Measurements from ENCODE around the gene SH3PXD2A.

Gene SH3PXD2A

DNA sequence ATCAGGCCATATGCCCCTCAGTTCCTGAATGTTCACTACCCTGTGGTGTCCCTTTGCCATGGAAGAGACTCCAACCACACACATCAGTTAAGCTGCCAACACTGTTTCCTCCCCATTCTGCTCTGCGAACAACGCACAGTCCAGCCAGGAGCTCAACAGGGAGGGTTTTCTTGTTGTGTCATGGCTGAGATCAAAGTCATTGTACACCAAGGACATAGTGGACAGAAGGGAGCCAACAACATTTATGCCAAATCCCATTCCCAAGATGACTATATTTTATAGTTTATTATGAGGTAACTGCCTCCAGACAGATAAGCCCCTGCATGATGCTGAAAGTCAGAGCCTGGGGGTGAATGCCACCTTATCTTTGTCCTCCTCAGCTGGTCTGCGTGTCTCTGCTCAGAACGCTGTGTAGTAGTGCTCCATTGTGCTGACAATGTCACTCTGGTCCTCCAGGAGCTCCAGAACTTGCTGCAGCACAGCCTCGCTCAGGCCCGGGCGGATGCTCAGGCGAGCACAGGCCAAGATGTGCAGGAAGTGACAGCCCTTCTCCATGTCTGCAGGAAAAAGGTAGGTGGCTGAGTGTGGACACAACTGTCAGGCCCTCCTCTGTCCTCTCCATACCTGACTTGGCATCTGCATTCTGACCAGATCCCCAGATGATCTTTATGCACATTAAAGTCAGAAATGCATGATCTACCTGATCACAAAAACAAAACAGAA, 27.1 kb upstream of the SH3PXD2A start:
- H3K4me1 Mint-ChIP-seq: peaks cover 10% of the 10 kb centered on the region
- peaks cover 78% of the 10 kb centered on the region for H3K36me3 Mint-ChIP-seq
- ATAC-seq: no peak
- H3K9me3 Mint-ChIP-seq: no peaks in the 10 kb centered on the region
- DNase-seq (ENCODE audit: low spot score in 2 of 2): no peak
- H3K4me3 Mint-ChIP-seq: no peak overlapping the region
- no peak overlapping the region for H3K27ac Mint-ChIP-seq

DNA sequence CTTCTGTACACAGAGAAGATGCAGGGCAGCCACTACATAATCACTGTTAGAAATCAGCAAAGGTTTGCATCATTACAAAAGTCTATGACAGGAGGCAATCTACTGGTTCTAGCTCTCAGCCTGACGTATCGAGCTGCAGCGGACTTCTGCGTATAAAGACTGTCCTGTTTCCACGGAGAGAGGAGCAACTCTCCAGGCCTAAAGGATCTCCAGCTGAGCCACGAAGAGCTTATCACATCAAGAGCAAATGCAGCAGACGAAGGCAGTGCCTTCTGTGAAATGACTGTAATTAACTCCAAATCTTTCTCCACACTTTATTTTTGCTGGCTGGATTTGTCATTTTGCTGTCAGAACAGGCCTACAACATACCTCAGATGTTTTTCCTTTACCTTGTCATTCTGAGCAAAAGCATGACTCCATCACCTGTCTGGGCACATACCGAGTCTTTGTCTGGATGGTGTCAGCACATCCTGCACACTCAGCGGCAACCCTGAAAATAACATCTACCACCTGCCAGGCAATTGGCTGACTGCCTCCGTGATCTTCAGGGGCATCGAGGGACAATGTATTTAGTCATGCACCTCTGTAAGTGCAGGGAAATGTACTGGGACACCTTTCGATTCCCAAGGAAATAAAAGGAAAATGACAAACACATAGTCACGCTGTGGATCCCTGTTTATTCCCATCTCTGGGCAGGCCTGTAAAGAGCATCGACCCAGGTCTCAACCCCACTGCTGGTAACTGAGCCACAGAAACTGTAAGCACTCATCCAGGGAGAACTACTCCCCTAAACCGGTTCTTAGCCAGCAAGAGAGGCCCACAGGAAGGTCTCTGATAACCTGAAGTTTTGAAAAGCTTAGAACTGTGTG, 26.3 kb upstream of the SH3PXD2A start:
- no peak for ATAC-seq
- H3K27ac Mint-ChIP-seq: no peak overlapping the region
- no peaks in the 10 kb centered on the region for H3K9me3 Mint-ChIP-seq
- H3K4me1 Mint-ChIP-seq: peaks cover 10% of the 10 kb centered on the region
- H3K4me3 Mint-ChIP-seq: no peak overlapping the region
- DNase-seq (ENCODE audit: low spot score in 2 of 2): no peak
- peaks cover 70% of the 10 kb centered on the region for H3K36me3 Mint-ChIP-seq

DNA sequence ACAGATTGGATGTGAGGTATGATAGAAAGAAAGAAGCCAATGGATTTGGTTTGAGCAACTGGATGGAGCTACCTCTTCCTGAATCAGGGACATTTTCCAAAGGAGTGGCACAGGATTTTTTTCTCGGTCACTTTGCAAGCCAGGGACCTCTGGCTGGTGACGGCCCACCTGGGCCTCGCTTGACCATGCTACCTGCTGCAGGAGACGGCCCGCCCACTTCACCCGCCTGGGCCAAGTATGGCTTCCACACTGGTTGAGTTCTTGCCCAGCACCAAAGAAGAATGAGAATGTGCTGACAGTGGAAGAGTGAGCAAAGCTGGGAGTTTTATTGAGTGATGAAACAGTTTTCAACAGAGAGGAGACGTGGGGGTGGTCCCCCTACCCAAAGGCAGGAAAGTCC, 24.5 kb upstream of the SH3PXD2A start:
- DNase-seq (ENCODE audit: low spot score in 2 of 2) (no peak), ATAC-seq (no peak)
- H3K27ac Mint-ChIP-seq: peak overlapping the region; percentile 80
- no peak overlapping the region for H3K4me3 Mint-ChIP-seq
- H3K9me3 Mint-ChIP-seq: no peaks in the 10 kb centered on the region
- H3K4me1 Mint-ChIP-seq: peaks cover 10% of the 10 kb centered on the region
- H3K36me3 Mint-ChIP-seq: peaks cover 58% of the 10 kb centered on the region

DNA sequence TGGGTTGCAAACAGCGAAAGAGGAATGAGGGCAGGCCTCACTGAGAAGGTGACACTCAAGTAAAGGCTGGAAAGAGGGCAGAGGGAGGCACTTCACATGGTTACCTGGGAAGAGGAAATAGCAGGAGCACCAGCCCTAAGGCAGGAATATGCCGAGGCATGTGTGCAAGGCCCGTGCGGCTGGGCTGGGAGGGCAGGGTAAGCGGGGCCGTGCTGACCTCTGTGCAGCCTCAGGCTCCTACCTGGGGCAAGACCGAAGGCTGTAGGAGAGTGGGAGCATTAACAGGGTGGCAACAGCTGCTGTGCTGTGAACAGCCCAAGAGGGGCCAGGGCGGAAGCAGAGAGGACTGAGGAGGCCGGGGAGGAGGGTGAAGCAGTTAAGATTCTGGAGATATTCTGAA, 24.0 kb upstream of the SH3PXD2A start:
- Mint-ChIP-seq H3K4me1 (peaks cover 10% of the 10 kb centered on the region), H3K27ac (peak overlapping the region; percentile 80)
- no peak for ATAC-seq

DNA sequence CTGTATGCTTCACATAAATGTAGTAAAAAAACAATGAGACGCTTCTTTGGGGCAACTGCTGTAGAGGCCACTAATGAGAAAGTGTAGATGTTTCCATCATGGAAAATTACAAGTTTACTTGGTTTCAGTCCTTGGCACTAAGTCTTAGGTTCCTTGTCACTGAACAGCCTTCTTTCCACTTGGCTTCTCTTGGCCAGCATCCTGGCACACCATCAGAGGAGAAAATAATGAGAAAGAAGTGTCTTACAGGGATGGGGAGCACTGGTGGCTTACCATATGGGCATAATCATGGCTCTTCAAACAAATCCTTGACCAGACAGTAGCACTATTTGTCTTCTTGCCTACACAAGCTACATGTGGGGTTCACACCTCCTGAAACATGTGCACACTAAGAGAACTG, 22.5 kb upstream of the SH3PXD2A start:
- Mint-ChIP-seq H3K4me1 (peaks cover 4% of the 10 kb centered on the region), H3K9me3 (no peaks in the 10 kb centered on the region), H3K27ac (peak overlapping the region; percentile 12), H3K36me3 (peaks cover 44% of the 10 kb centered on the region), H3K4me3 (no peak overlapping the region)
- no peak for ATAC-seq
- no peak for DNase-seq (ENCODE audit: low spot score in 2 of 2)

More for the DNA sequence above, 24.0 kb upstream of the SH3PXD2A start:
- H3K36me3 Mint-ChIP-seq: peaks cover 56% of the 10 kb centered on the region
- DNase-seq (ENCODE audit: low spot score in 2 of 2): no peak
- H3K9me3 Mint-ChIP-seq: no peaks in the 10 kb centered on the region
- no peak overlapping the region for H3K4me3 Mint-ChIP-seq

DNA sequence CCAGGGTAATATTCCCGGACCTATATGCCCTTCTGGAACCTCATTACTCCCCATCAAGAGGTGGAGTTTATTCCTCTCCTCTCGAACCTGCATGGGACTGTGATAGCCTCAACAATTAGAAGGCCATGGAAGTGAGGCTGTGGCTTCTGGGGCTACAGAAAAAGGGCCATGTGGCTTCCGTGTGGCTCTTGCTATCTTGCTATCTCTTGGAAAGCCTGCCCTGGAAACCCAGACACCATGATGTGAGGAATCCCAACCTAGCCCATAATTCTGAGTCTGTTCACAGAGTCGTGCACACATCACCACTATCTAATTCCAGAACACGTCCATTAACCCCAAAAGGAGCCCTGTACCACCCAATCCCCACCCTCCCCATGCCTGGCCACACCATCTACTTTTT, 20.8 kb upstream of the SH3PXD2A start:
- Mint-ChIP-seq H3K27ac (peak overlapping the region; percentile 29), H3K36me3 (peaks cover 29% of the 10 kb centered on the region), H3K4me3 (no peak overlapping the region), H3K9me3 (no peaks in the 10 kb centered on the region), H3K4me1 (peaks cover 4% of the 10 kb centered on the region)
- DNase-seq (ENCODE audit: low spot score in 2 of 2) (no peak), ATAC-seq (no peak)

DNA sequence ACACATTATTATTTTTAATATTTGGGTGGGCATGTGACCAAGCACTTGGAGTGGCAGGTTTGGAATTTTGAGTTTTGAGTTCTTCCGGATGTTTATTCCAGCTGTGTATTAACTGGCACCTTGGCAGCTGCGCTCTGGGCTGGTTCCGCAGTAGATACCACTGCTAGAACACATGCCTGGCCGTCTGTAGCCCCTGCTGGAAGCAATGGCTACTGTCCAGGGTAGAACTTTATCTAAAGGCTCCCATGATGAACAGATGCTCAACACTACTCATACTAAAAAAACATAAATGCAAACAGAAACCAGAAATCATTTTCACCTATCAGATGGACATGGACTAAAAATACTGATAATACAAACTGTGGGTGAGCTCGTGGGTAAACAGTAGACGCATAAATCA, 19.4 kb upstream of the SH3PXD2A start:
- no peak for ATAC-seq
- Mint-ChIP-seq H3K4me3 (no peak overlapping the region), H3K36me3 (peaks cover 16% of the 10 kb centered on the region), H3K27ac (no peak overlapping the region), H3K4me1 (peaks cover 1% of the 10 kb centered on the region), H3K9me3 (no peaks in the 10 kb centered on the region)
- DNase-seq (ENCODE audit: low spot score in 2 of 2): no peak

DNA sequence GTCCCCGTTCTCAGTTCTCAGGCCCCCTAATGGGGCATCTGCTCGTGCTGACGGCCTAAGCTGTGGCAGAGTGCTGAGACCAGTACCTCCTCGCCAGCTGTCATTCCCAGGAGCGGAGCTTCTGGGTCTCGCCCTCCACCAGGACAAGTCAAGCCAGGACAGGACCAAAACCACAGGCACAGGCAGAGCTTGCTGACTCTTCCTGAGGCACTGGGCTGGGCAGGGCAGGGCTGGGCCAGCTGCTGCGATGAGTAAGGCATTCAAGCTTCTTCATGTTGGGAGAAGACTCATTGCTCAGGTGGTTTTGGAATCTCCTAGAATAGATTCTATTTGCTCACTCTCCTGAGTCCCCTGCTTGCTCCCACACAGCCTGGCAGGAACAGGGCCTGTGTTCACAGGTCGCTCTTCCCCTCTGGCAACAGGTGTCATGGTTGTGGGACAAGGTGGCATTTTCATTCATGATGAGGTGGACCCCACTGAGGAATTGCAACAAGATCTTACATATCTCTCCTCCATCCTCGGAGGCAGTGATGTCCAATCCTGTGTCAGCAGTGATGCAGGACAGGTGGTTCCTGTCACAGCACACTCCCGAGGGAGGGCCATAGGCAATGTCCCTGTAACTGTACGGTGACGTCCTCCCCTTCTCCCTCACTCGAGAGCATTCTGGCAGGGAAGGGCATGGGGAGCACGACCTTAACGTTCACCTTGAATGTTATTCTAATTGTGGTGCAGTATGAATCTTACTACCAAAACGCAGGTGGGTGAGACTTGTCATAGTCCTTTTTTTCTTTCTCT, 17.0 kb upstream of the SH3PXD2A start:
- Mint-ChIP-seq H3K9me3 (no peaks in the 10 kb centered on the region), H3K4me3 (no peak overlapping the region), H3K4me1 (no peaks in the 10 kb centered on the region), H3K36me3 (peaks cover 13% of the 10 kb centered on the region), H3K27ac (peak overlapping the region; percentile 83)
- DNase-seq (ENCODE audit: low spot score in 2 of 2): no peak
- ATAC-seq: no peak

DNA sequence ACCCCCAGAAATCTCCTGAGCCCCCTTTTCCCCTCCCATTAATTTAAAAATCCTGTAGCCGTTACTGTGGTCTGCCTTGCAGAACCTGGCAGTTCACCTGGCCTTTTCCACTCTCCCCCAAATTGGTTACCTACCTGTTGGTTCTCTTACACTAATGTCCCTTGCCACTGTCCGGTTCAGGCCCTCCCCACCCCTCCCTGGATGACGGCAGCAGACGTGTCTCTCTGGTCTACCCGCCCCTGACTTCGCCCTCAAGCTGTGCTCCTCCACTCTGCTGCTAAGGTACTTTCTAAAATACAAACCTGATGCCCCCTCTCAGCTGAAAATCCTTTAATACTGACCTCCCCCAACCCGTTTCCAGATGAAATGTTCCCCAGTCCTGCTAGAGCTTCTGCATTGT, 15.6 kb upstream of the SH3PXD2A start:
- DNase-seq (ENCODE audit: low spot score in 2 of 2): no peak
- Mint-ChIP-seq H3K9me3 (no peaks in the 10 kb centered on the region), H3K36me3 (peaks cover 13% of the 10 kb centered on the region), H3K4me3 (no peak overlapping the region), H3K27ac (peak overlapping the region; percentile 83), H3K4me1 (no peaks in the 10 kb centered on the region)
- no peak for ATAC-seq

DNA sequence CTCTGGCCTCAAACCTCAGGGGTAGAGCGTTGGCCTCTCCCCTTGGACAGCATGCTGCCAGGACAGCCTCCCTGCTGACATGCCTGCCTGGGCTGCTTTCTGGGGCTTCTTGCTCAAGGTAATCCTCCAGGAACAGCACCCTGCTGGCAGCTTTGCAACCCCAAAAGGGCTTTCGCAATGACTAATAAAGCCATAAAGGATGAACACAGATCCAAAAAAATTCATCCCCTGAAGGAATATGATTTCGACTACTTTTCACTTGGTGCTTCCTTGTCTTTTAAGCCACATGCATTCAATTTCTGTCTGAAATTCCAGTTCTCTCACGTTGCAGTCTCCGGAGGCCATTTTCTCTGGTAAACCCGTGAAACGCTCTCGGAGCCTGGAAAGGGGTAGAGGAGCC, 15.1 kb upstream of the SH3PXD2A start:
- Mint-ChIP-seq H3K4me3 (no peak overlapping the region), H3K36me3 (peaks cover 13% of the 10 kb centered on the region), H3K27ac (no peak overlapping the region), H3K9me3 (no peaks in the 10 kb centered on the region), H3K4me1 (no peaks in the 10 kb centered on the region)
- DNase-seq (ENCODE audit: low spot score in 2 of 2) (no peak), ATAC-seq (no peak)

DNA sequence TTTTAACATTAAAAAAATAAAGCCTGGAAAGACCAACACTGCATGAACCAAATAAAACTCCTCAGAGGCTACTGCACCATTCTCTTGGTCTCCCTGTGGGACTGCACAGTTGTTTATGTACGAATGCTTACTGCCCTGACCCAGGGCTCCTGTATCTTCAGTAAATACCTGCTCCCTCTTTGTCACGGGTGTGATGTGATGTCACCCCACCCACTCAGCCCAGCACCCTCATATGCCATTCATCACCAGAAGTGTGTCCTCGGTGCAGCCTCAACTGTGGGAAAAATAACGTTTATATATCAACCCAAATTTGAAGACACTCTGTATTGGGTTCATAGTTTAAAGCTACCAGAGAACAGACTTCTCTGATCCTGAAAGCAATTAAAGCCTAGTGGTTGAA, 14.0 kb upstream of the SH3PXD2A start:
- Mint-ChIP-seq H3K4me3 (no peak overlapping the region), H3K27ac (no peak overlapping the region)
- ATAC-seq: peak; percentile 66

DNA sequence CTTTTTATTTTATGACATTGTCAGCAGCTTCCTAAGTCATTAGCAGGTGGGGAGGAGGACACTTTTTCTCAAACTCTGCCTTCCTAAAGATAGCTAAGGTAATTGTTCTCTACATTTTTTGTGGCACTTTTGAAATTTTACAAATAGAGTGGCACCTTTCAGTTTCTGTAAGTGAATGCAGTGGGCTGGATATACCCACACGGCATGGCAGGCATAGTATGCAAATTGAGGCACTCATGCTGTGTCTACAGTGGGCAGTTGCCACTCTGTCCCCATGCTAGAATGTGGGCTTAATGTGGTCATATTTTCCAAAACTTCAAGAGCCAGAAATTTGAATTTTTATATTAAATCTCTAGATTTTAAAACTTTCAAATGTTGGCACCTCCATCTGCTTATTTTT, 12.8 kb upstream of the SH3PXD2A start:
- no peak for ATAC-seq
- no peak for DNase-seq (ENCODE audit: low spot score in 2 of 2)
- peaks cover 6% of the 10 kb centered on the region for H3K36me3 Mint-ChIP-seq
- peaks cover 8% of the 10 kb centered on the region for H3K9me3 Mint-ChIP-seq
- H3K4me1 Mint-ChIP-seq: no peaks in the 10 kb centered on the region
- H3K27ac Mint-ChIP-seq: no peak overlapping the region
- no peak overlapping the region for H3K4me3 Mint-ChIP-seq

More for the DNA sequence above, 14.0 kb upstream of the SH3PXD2A start:
- no peak for DNase-seq (ENCODE audit: low spot score in 2 of 2)
- Mint-ChIP-seq H3K9me3 (peaks cover 8% of the 10 kb centered on the region), H3K4me1 (no peaks in the 10 kb centered on the region), H3K36me3 (peaks cover 6% of the 10 kb centered on the region)

DNA sequence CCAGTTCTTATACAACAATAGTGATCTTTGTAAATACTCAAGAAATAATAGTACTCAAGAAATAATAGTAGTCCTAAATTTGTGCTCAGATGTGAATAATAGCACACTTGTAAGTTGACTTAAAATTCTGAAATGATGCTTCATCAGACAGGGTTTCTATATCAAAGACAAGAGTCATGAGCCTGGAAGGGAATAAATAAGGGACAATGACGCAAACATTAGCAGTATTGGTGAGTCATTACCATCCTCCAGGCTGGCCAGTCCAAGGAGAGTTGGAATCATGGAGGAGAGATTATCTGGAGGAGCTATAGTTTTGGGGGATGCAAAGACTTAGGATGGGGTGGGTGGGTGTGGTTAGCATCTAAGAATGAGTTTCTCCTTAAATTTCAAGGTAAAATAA, 6.1 kb upstream of the SH3PXD2A start:
- peaks cover 4% of the 10 kb centered on the region for H3K36me3 Mint-ChIP-seq
- peaks cover 8% of the 10 kb centered on the region for H3K9me3 Mint-ChIP-seq
- H3K4me3 Mint-ChIP-seq: no peak overlapping the region
- ATAC-seq (no peak), DNase-seq (ENCODE audit: low spot score in 2 of 2) (no peak)
- no peaks in the 10 kb centered on the region for H3K4me1 Mint-ChIP-seq
- no peak overlapping the region for H3K27ac Mint-ChIP-seq

DNA sequence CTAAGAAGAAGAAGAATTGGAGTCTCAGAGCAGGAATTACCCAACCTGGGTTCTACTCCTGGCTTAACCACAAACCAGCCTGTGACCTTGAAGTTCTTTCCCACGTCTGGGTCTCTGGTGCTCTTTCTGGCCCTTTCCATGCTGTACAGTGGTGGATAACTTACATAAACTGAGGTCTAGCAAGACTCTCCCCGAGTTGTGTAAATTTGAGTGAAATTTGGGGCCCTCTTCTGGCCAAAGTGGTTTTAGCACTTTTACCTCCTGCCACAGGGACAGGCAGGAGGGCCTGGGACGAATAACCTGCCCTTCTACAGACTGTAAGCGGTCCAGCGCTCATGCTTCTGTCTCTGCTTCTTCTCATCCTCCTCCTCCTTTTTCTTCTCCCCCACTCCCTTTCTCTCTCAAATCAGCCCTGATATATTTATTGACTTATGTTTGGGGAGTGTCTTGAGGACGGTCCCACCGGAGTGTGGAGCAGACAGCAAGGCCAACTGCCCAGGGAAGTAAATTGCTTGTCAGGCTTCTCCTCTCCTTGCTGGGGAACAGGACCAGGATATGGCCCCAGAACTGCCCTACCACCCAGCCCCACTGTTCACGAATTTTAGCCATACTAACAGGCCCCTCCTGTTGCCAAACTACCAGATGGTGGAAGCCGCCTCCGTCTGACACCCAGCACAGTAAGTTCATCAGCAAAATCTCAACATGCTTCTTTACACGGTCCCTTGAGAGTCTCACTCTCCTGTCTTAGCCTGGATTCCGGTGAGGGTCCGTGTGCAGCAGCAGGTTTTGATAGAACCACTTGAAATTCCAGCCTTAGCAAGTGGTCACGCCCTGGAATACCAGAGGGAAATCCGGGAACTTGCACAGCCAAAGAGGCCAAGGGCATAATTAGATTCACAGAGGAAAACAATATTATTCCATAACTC, 4.0 kb upstream of the SH3PXD2A start:
- no peak overlapping the region for H3K27ac Mint-ChIP-seq
- H3K36me3 Mint-ChIP-seq: peaks cover 4% of the 10 kb centered on the region
- DNase-seq (ENCODE audit: low spot score in 2 of 2): peak; percentile 41 to 84
- no peak overlapping the region for H3K4me3 Mint-ChIP-seq
- peak; percentile 73 for ATAC-seq
- H3K4me1 Mint-ChIP-seq: peaks cover 4% of the 10 kb centered on the region
- no peaks in the 10 kb centered on the region for H3K9me3 Mint-ChIP-seq
